ENCODE data around the gene ACOD1. TPM values are rescaled to one million over a fixed set of nuclear protein-coding genes. Genes with fewer than 3 reads are reported as not detected.
"Not testable (repeated sequence)": the region's sequence is repeated elsewhere in the genome, so short reads cannot be mapped to it uniquely, and the experiment has no call there.

ACOD1 gene
- total RNA-seq, 1 donor from 2014 or later, result not detected

GRCh38 chr13:76953968-76954367, 5.7 kb downstream of the ACOD1 start:
- no peak for TF ChIP-seq CTCF (IDR thresholded peaks at IDR 0.05)
- intact Hi-C loops (cut with DNase I), result no loop called here
- ATAC-seq, result no peak
- no peaks in the 10 kb centered on the region for H3K36me3 ChIP-seq
- H3K4me3 ChIP-seq, result no peak overlapping the region
- H3K4me1 ChIP-seq, result no peaks in the 10 kb centered on the region
- no peaks in the 10 kb centered on the region for H3K27me3 ChIP-seq (ENCODE audit: low read depth)
- DNase-seq, result no peak
- H3K9me3 ChIP-seq, result no peaks in the 10 kb centered on the region
- no peak overlapping the region for H3K27ac ChIP-seq

DNA sequence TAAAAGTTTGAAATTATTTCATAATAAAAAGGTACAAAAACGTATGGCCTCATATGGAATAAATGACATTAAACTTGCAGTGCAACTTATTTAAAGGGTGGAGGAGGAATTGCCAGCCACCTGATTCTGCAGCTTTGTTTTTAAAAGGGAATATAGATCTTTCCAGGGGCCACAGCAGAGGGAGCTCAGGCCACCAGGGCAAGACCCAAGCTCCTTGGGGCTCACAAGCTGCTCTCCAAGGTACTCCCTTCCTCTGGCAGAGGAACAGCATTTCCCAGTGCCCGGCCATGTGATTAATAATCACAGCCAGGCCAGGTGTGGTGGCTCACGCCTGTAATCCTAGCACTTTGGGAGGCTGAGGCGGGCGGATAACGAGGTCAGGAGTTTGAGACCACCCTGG, 6.2 kb downstream of the ACOD1 start:
- TF ChIP-seq CTCF (IDR thresholded peaks at IDR 0.05), result no peak
- no peaks in the 10 kb centered on the region for H3K9me3 ChIP-seq
- H3K4me3 ChIP-seq, result no peak overlapping the region
- no peaks in the 10 kb centered on the region for H3K36me3 ChIP-seq
- H3K4me1 ChIP-seq, result no peaks in the 10 kb centered on the region
- no peaks in the 10 kb centered on the region for H3K27me3 ChIP-seq (ENCODE audit: low read depth)
- intact Hi-C loops (cut with DNase I), result no loop called here
- no peak overlapping the region for H3K27ac ChIP-seq
- ATAC-seq (no peak), DNase-seq (no peak)

DNA sequence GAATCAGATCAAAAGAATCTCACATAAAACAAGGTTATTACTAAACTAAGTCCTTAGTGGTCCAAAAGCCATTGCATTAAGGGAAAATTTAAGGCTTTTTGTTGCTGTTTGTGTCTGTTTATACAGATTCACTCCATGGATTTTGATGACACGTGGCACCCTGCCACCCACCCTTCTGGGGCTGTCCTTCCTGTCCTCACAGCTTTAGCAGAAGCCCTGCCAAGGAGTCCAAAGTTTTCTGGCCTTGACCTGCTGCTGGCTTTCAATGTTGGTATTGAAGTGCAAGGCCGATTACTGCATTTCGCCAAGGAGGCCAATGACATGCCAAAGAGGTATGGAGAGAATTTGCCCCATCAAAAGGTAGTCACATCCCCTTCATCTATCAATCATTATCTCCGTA, 6.9 kb downstream of the ACOD1 start:
- H3K36me3 ChIP-seq, result no peaks in the 10 kb centered on the region
- no peak overlapping the region for H3K27ac ChIP-seq
- H3K4me3 ChIP-seq, result no peak overlapping the region
- H3K27me3 ChIP-seq (ENCODE audit: low read depth), result no peaks in the 10 kb centered on the region
- DNase-seq (no peak), ATAC-seq (no peak)
- intact Hi-C loops (cut with DNase I), result no loop called here
- no peak for TF ChIP-seq CTCF (IDR thresholded peaks at IDR 0.05)
- peaks cover 5% of the 10 kb centered on the region for H3K9me3 ChIP-seq
- H3K4me1 ChIP-seq, result no peaks in the 10 kb centered on the region

GRCh38 chr13:76955661-76956060, 7.3 kb downstream of the ACOD1 start:
- Histone ChIP-seq H3K27me3 (ENCODE audit: low read depth) (no peaks in the 10 kb centered on the region), H3K4me1 (no peaks in the 10 kb centered on the region), H3K4me3 (no peak overlapping the region), H3K27ac (no peak overlapping the region), H3K36me3 (no peaks in the 10 kb centered on the region), H3K9me3 (peaks cover 5% of the 10 kb centered on the region)
- no peak for TF ChIP-seq CTCF (IDR thresholded peaks at IDR 0.05)
- ATAC-seq (no peak), DNase-seq (no peak)
- intact Hi-C loops (cut with DNase I), result no loop called here

- intact Hi-C loops (cut with DNase I), result no loop called here
- Histone ChIP-seq H3K36me3 (no peaks in the 10 kb centered on the region), H3K27ac (no peak overlapping the region), H3K27me3 (ENCODE audit: low read depth) (no peaks in the 10 kb centered on the region), H3K4me3 (no peak overlapping the region), H3K4me1 (no peaks in the 10 kb centered on the region), H3K9me3 (peaks cover 5% of the 10 kb centered on the region)
- ATAC-seq, result no peak
- no peak for TF ChIP-seq CTCF (IDR thresholded peaks at IDR 0.05)
- DNase-seq, result no peak
These were observed 10.6 kb downstream of the ACOD1 start for GRCh38 chr13:76958841-76959432.

DNA sequence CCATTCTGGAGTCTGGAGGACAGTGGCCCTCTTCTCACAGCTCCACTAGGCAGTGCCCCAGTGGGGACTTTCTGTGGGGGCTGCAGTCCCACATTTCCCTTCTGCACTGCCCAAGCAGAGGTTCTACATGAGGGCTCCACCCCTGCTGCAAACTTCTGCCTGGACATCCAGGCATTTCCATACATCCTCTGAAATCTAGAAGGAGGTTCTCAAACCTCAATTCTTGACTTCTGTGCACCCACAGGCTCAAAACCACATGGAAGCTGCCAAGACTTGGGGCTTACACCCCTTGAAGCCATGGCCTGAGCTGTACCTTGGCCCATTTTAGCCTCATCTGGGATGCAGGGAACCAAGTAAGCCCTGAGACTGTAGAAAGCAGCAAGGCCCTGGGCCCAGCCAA, 11.4 kb downstream of the ACOD1 start:
- ATAC-seq; H3K4me1 ChIP-seq; H3K27me3 ChIP-seq (ENCODE audit: low read depth); H3K36me3 ChIP-seq; H3K4me3 ChIP-seq; H3K9me3 ChIP-seq; H3K27ac ChIP-seq; DNase-seq; intact Hi-C loops (cut with DNase I): not testable (repeated sequence)
